PC-9 (cell line): ENCODE results near the gene CYSRT1. TPM values are rescaled to one million over a fixed set of nuclear protein-coding genes. Genes with fewer than 3 reads are reported as not detected.
A peak's percentile ranks its signal among the peaks of the same experiment; 100 is the strongest.

Source experiments
- BruUV-seq: library from RNA; stranded (reverse); fragments of 400-500 nt; replicated peaks from 2 replicates; lab custom pipeline; 2021; lab: Mats Ljungman, UMichigan
- CTCF ChIA-PET: fragments of 300-600 bp; sonication (Branson Sonifier 250); formaldehyde crosslinking; loops from one replicate; lab custom pipeline; 2022; ENCODE audit warnings: antibody characterized with exemption; lab: Charles Lee
- POLR2A ChIA-PET: fragments of 300-600 bp; sonication (Branson Sonifier 250); formaldehyde crosslinking; loops from one replicate; lab custom pipeline; 2022; ENCODE audit warnings: antibody characterized with exemption; ENCODE audit not compliant: unreplicated experiment; lab: Charles Lee
- DNase-seq, 2 experiments: peaks; one replicate each; pipeline versions ENCODE4 v3.0.0 to v3.0.0-alpha.2; 2015 to 2022; ENCODE audit warnings: mixed read lengths in 1 of 2
- H2AFZ ChIP-seq: fragments of 200-600 bp; sonication (generic); 2 replicates; pipeline ENCODE4 v1.8.1; 2017; ENCODE audit warnings: antibody characterized with exemption
- H3F3A ChIP-seq: fragments of 200-600 bp; sonication (generic); 2 replicates; pipeline ENCODE4 v1.8.1; 2017; ENCODE audit warnings: antibody characterized with exemption, mild to moderate bottlenecking, low read depth; ENCODE audit not compliant: insufficient read depth
- H3K27ac ChIP-seq: fragments of 200-600 bp; sonication (generic); 2 replicates; pipeline ENCODE4 v1.6.1; 2016; ENCODE audit warnings: mixed run types
- H3K27me3 ChIP-seq: fragments of 200-600 bp; sonication (generic); 2 replicates; pipeline ENCODE4 v1.6.1; 2016; ENCODE audit warnings: low read depth, mixed run types; ENCODE audit not compliant: insufficient read depth
- H3K36me3 ChIP-seq: fragments of 200-600 bp; sonication (generic); 2 replicates; pipeline ENCODE4 v1.6.1; 2016; ENCODE audit warnings: low read depth, mixed run types
- H3K4me1 ChIP-seq: fragments of 200-600 bp; sonication (generic); replicated peaks from 2 replicates; pipeline ENCODE4 v1.6.1; 2016; ENCODE audit warnings: mixed run types; ENCODE audit not compliant: insufficient read depth
- H3K4me2 ChIP-seq: fragments of 200-600 bp; sonication (generic); 2 replicates; pipeline ENCODE4 v1.6.1; 2017; ENCODE audit warnings: mixed run types
- H3K4me3 ChIP-seq: fragments of 200-600 bp; sonication (generic); 2 replicates; pipeline ENCODE4 v1.6.1; 2016; ENCODE audit warnings: mixed run types
- H3K79me2 ChIP-seq: fragments of 200-600 bp; sonication (generic); 2 replicates; pipeline ENCODE4 v1.6.1; 2017; ENCODE audit warnings: low read depth, mixed run types
- H3K9me2 ChIP-seq: fragments of 200-600 bp; sonication (generic); 2 replicates; pipeline ENCODE4 v1.8.1; 2017; ENCODE audit warnings: mild to moderate bottlenecking; ENCODE audit not compliant: insufficient read depth
- H3K9me3 ChIP-seq: fragments of 200-600 bp; sonication (generic); 2 replicates; pipeline ENCODE4 v1.8.1; 2016; ENCODE audit warnings: low read depth; ENCODE audit not compliant: insufficient read depth
- H4K20me1 ChIP-seq: fragments of 200-600 bp; sonication (generic); 2 replicates; pipeline ENCODE4 v1.8.1; 2017; ENCODE audit not compliant: insufficient read depth
- CTCF ChIP-seq: fragments of 200-600 bp; sonication (generic); conservative IDR thresholded peaks from 2 replicates; pipeline ENCODE4 v1.6.1; 2017; ENCODE audit warnings: mixed run types, antibody characterized with exemption, mild to moderate bottlenecking, moderate library complexity
- EZH2 ChIP-seq: fragments of 200-600 bp; sonication (generic); IDR thresholded peaks from 2 replicates; pipeline ENCODE4 v1.8.0; 2017; ENCODE audit warnings: antibody characterized with exemption, low read depth
- intact Hi-C: fragments of 100-400 bp; cut with micrococcal nuclease; formaldehyde crosslinking; loops from one replicate; pipeline ENCODE4 v1.10.0; 2022; ENCODE audit not compliant: unreplicated experiment
- total RNA-seq: library from RNA; stranded (reverse); gene quantifications from 2 replicates; pipeline ENCODE4 v1.2.3, GENCODE V29; 2021

CYSRT1 gene
- total RNA-seq, 1 experiment from 2014 or later: 15.2 TPM

- H3K27ac ChIP-seq: no peak overlapping the region
- BruUV-seq: no TSS peak
- intact Hi-C loops: no loop called here
Observed at GRCh38 chr9:137253717-137254623, 29.0 kb downstream of the CYSRT1 start.

GRCh38 chr9:137254624-137255447 is 29.9 kb downstream of the CYSRT1 start, which contains the start of gene NELFB:
Gene NELFB (plus strand): TSS chr9:137255327.
- TSS peak; percentile 55 for BruUV-seq
- Histone ChIP-seq H3K9me2 (no peaks in the 10 kb centered on the region), H3K4me1 (peaks cover 22% of the 10 kb centered on the region), H3K9me3 (no peaks in the 10 kb centered on the region), H4K20me1 (peaks cover 7% of the 10 kb centered on the region; the same call in 1 of the 2 replicates), H3K27ac (0 out of 2 replicates have a peak within 1 kb of the TSS, but pooled peaks have one; percentile 37), H2AFZ (peak within 1 kb of the TSS; percentile 99), H3K36me3 (no peaks in the 10 kb centered on the region), H3K27me3 (no peaks in the 10 kb centered on the region), H3K4me2 (peak within 1 kb of the TSS; percentile 99), H3K4me3 (peak within 1 kb of the TSS; percentile 92), H3K79me2 (peaks cover 20% of the 10 kb centered on the region), H3F3A (peaks cover 15% of the 10 kb centered on the region; the same call in 1 of the 2 replicates)
- TF ChIP-seq EZH2 (no peak), CTCF (no peak)
- ChIA-PET POLR2A (interaction anchor here (0.6 to 2.4 kb wide), 5 partner anchors 11 to 372 kb away, joined by 3 to 19 read pairs (median 5); partner anchors contain the start of gene TUBB4B), CTCF (interaction anchor here (0.7 to 2.0 kb wide), 2 partner anchors 18 to 168 kb away, joined by 4 to 13 read pairs; partner anchors contain the start of gene NOXA1)
- peak; percentile 64 to 98 for DNase-seq
- intact Hi-C loops: no loop called here

More at GRCh38 chr9:137253717-137254623, 29.0 kb downstream of the CYSRT1 start:
- ChIA-PET CTCF (interaction anchor here (0.5 to 2.0 kb wide), 3 partner anchors 17 to 169 kb away, joined by 4 to 13 read pairs (median 5); partner anchors contain the start of gene NOXA1), POLR2A (interaction anchor here (0.5 to 2.4 kb wide), 8 partner anchors 10 to 139 kb away, joined by 3 to 19 read pairs (median 6); partner anchors contain the start of gene TUBB4B)
- H3K79me2 ChIP-seq: peaks cover 20% of the 10 kb centered on the region
- H3K27me3 ChIP-seq: no peaks in the 10 kb centered on the region
- peaks cover 22% of the 10 kb centered on the region for H3K4me1 ChIP-seq
- no peak for TF ChIP-seq CTCF
- no peaks in the 10 kb centered on the region for H3K9me3 ChIP-seq
- H3K4me2 ChIP-seq: peak overlapping the region; percentile 99
- H2AFZ ChIP-seq: peak overlapping the region; percentile 99
- H3K36me3 ChIP-seq: no peaks in the 10 kb centered on the region
- peaks cover 7% of the 10 kb centered on the region; the same call in 1 of the 2 replicates for H4K20me1 ChIP-seq
- no peak for DNase-seq
- H3K9me2 ChIP-seq: no peaks in the 10 kb centered on the region
- peaks cover 13% of the 10 kb centered on the region; the same call in 1 of the 2 replicates for H3F3A ChIP-seq
- H3K4me3 ChIP-seq: peak overlapping the region; percentile 92
